ENCODE measurements around the gene FGF22. TPM values are rescaled to one million over a fixed set of nuclear protein-coding genes. Genes with fewer than 3 reads are reported as not detected.
A peak's percentile ranks its signal among the peaks of the same experiment; 100 is the strongest.

The FGF22 gene
- total RNA-seq, 1 donor: not detected

DNA sequence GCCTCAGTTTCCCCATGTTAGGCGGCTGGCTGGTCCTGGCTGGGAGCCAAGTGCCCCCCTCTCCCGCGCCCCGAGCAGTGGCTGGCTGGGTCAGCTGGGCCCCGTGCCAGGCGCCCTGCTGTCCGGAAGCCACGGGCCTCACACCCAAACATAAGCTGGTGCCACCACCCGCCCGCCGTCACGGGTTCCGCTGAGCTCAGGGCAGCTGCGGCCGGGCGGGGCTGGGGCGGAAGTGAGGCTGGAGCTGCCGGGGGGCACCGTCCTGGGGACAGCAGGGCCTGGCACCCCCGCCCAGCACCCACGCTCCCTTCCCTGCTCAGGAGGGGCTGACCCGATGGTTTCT, 30.7 kb upstream of the FGF22 start:
- no peaks in the 10 kb centered on the region for H3K9me3 ChIP-seq (ENCODE audit: low read depth, low read length)
- TF ChIP-seq, protein P1, sequence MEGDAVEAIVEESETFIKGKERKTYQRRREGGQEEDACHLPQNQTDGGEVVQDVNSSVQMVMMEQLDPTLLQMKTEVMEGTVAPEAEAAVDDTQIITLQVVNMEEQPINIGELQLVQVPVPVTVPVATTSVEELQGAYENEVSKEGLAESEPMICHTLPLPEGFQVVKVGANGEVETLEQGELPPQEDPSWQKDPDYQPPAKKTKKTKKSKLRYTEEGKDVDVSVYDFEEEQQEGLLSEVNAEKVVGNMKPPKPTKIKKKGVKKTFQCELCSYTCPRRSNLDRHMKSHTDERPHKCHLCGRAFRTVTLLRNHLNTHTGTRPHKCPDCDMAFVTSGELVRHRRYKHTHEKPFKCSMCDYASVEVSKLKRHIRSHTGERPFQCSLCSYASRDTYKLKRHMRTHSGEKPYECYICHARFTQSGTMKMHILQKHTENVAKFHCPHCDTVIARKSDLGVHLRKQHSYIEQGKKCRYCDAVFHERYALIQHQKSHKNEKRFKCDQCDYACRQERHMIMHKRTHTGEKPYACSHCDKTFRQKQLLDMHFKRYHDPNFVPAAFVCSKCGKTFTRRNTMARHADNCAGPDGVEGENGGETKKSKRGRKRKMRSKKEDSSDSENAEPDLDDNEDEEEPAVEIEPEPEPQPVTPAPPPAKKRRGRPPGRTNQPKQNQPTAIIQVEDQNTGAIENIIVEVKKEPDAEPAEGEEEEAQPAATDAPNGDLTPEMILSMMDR (IDR thresholded peaks at IDR 0.05; ENCODE audit: extremely low read depth, low read depth, low read length): no peak
- no peak overlapping the region for H2AFZ ChIP-seq (ENCODE audit: low read length)
- no peaks in the 10 kb centered on the region for H3K79me2 ChIP-seq (ENCODE audit: insufficient read depth, low read length)
- no peak for DNase-seq (ENCODE audit: insufficient read length, low spot score, missing footprints)
- H3K36me3 ChIP-seq (ENCODE audit: insufficient read depth, low read length): no peaks in the 10 kb centered on the region
- H3K4me2 ChIP-seq (ENCODE audit: insufficient read depth, low read length): no peak overlapping the region
- no peaks in the 10 kb centered on the region for H4K20me1 ChIP-seq (ENCODE audit: insufficient read depth, low read length)
- H3K4me1 ChIP-seq (ENCODE audit: insufficient read depth, low read length): peaks cover 9% of the 10 kb centered on the region
- H3K4me3 ChIP-seq (ENCODE audit: insufficient read depth, low read length): no peak overlapping the region
- no peak overlapping the region for H3K27ac ChIP-seq (ENCODE audit: low read depth, low read length)
- no peaks in the 10 kb centered on the region for H3K27me3 ChIP-seq (ENCODE audit: insufficient read depth, low read length)

GRCh38 chr19:610071-610800, 29.4 kb upstream of the FGF22 start:
- Histone ChIP-seq H3K4me2 (ENCODE audit: insufficient read depth, low read length) (peak overlapping the region; percentile 79), H2AFZ (ENCODE audit: low read length) (no peak overlapping the region), H3K36me3 (ENCODE audit: insufficient read depth, low read length) (no peaks in the 10 kb centered on the region), H3K9me3 (ENCODE audit: low read depth, low read length) (no peaks in the 10 kb centered on the region), H4K20me1 (ENCODE audit: insufficient read depth, low read length) (no peaks in the 10 kb centered on the region), H3K4me1 (ENCODE audit: insufficient read depth, low read length) (peaks cover 9% of the 10 kb centered on the region), H3K27me3 (ENCODE audit: insufficient read depth, low read length) (no peaks in the 10 kb centered on the region), H3K4me3 (ENCODE audit: insufficient read depth, low read length) (no peak overlapping the region), H3K79me2 (ENCODE audit: insufficient read depth, low read length) (no peaks in the 10 kb centered on the region), H3K27ac (ENCODE audit: low read depth, low read length) (peak overlapping the region; percentile 90)
- DNase-seq (ENCODE audit: insufficient read length, low spot score, missing footprints): no peak
- TF ChIP-seq, protein P1 (IDR thresholded peaks at IDR 0.05; ENCODE audit: extremely low read depth, low read depth, low read length): no peak

DNA sequence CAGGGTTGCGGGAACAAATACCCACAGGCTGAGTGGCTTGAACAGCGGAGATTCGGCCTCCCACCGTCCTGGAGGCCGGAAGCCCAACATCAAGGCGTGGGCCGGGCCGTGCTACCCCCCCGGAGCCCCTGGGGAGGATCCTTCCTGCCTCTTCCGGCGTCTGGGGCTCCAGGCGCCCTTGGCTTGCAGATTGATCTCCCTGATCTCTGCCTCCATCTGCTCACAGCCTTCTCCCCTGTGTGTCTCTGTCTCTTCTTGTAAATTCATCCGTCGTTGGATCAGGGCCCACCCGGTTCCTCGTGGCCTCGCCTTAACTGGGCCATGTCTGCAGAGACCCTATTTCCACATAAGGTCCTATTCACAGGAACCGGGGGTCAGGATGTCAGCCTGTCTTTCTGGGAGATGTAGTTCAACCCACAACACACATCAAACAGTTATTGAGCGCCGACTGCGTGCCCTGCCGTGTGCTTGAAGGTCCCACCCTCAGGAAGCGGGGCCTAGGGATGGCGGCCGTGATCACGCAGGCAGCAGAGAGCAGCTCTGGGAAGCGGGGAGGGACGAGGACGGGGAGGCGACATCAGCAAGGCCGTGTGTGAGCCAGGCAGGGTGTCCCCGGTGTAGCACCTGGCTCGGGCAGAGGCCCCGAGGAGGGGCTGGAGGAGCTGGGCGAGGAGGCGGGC, 28.7 kb upstream of the FGF22 start:
- TF ChIP-seq, protein P1 (IDR thresholded peaks at IDR 0.05; ENCODE audit: extremely low read depth, low read depth, low read length): no peak
- Histone ChIP-seq H4K20me1 (ENCODE audit: insufficient read depth, low read length) (no peaks in the 10 kb centered on the region), H3K79me2 (ENCODE audit: insufficient read depth, low read length) (no peaks in the 10 kb centered on the region), H3K4me2 (ENCODE audit: insufficient read depth, low read length) (peak overlapping the region; percentile 79), H3K27ac (ENCODE audit: low read depth, low read length) (peak overlapping the region; percentile 90), H3K9me3 (ENCODE audit: low read depth, low read length) (no peaks in the 10 kb centered on the region), H2AFZ (ENCODE audit: low read length) (peak overlapping the region; percentile 64), H3K27me3 (ENCODE audit: insufficient read depth, low read length) (no peaks in the 10 kb centered on the region), H3K36me3 (ENCODE audit: insufficient read depth, low read length) (no peaks in the 10 kb centered on the region), H3K4me3 (ENCODE audit: insufficient read depth, low read length) (peak overlapping the region; percentile 60), H3K4me1 (ENCODE audit: insufficient read depth, low read length) (peaks cover 9% of the 10 kb centered on the region)
- peak; percentile 97 for DNase-seq (ENCODE audit: insufficient read length, low spot score, missing footprints)

DNA sequence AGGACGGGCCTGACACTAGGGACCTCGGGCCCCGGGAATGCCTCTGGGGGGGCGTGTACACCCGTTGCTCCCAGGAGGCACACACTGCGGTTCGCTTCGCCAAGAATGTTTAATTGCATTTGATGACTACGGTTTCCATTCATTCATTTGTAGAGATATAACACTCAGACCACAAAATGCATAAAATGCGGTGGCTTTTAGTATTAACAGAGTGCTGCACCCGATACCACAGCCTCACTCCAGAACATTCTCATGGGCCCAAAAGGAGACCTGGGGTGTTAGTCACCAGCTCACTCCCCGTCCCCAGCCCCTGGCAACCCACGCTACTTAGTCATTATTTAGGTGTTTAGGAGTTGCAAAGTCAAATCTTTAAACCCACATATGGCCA, 28.2 kb upstream of the FGF22 start:
- Histone ChIP-seq H4K20me1 (ENCODE audit: insufficient read depth, low read length) (no peaks in the 10 kb centered on the region), H3K79me2 (ENCODE audit: insufficient read depth, low read length) (no peaks in the 10 kb centered on the region), H3K9me3 (ENCODE audit: low read depth, low read length) (no peaks in the 10 kb centered on the region), H3K4me3 (ENCODE audit: insufficient read depth, low read length) (peak overlapping the region; percentile 60), H3K27ac (ENCODE audit: low read depth, low read length) (peak overlapping the region; percentile 90), H3K36me3 (ENCODE audit: insufficient read depth, low read length) (no peaks in the 10 kb centered on the region), H3K4me2 (ENCODE audit: insufficient read depth, low read length) (peak overlapping the region; percentile 79), H3K4me1 (ENCODE audit: insufficient read depth, low read length) (peaks cover 9% of the 10 kb centered on the region), H2AFZ (ENCODE audit: low read length) (no peak overlapping the region), H3K27me3 (ENCODE audit: insufficient read depth, low read length) (no peaks in the 10 kb centered on the region)
- peak; percentile 100 for DNase-seq (ENCODE audit: insufficient read length, low spot score, missing footprints)
- TF ChIP-seq, protein P1 (IDR thresholded peaks at IDR 0.05; ENCODE audit: extremely low read depth, low read depth, low read length): no peak
